Esophagus muscularis mucosa (tissue), 2 donors: ENCODE results near the gene CNDP1.

Source experiments
- POLR2A ChIP-seq: fragments of 450-650 bp; IDR thresholded peaks from one replicate; pipeline ENCODE4 v1.6.1; 2017; ENCODE audit warnings: antibody characterized with exemption, moderate library complexity, mild to moderate bottlenecking, low read depth
- POLR2AphosphoS5 ChIP-seq, 2 donors: sonication (generic); formaldehyde crosslinking; IDR thresholded peaks; one replicate each; pipeline ENCODE4 v1.6.1; 2017; ENCODE audit warnings: antibody characterized with exemption in 2 of 2

- TF ChIP-seq POLR2AphosphoS5 (IDR thresholded peaks at IDR 0.05) (no peak), POLR2A (no peak)
These were observed 21.8 kb downstream of the CNDP1 start for GRCh38 chr18:74556126-74556525.
